Liver (tissue), 9 donors: ENCODE measurements around the gene SLCO4A1. TPM values are rescaled to one million over a fixed set of nuclear protein-coding genes. Genes with fewer than 3 reads are reported as not detected.

ENCODE experiments used
- DNase-seq: peaks from one replicate; pipeline ENCODE4 v3.0.0-alpha.2; 2017; ENCODE audit warnings: low spot score
- H3K27ac ChIP-seq, 2 donors: one replicate each; pipeline ENCODE4 v1.7.0; 2013; ENCODE audit warnings: inconsistent platforms in 2 of 2, low read length in 2 of 2, control low read depth in 1 of 2, low read depth in 1 of 2, mild to moderate bottlenecking in 1 of 2
- H3K27me3 ChIP-seq, 4 donors: one replicate each; pipeline versions ENCODE4 v1.6.1 to v1.7.0; 2013; ENCODE audit warnings: low read length in 3 of 4, inconsistent platforms in 1 of 4, mild to moderate bottlenecking in 1 of 4, moderate library complexity in 1 of 4; ENCODE audit not compliant: control insufficient read depth in 4 of 4, insufficient read depth in 4 of 4
- H3K36me3 ChIP-seq, 4 donors: one replicate each; pipeline versions ENCODE4 v1.6.1 to v1.7.0; 2013; ENCODE audit warnings: low read length in 3 of 4, mild to moderate bottlenecking in 3 of 4, low read depth in 1 of 4, moderate library complexity in 1 of 4; ENCODE audit not compliant: control insufficient read depth in 4 of 4, insufficient read depth in 3 of 4
- H3K4me1 ChIP-seq, 4 donors: one replicate each; pipeline versions ENCODE4 v1.6.1 to v1.7.0; 2013; ENCODE audit warnings: low read length in 3 of 4, mild to moderate bottlenecking in 3 of 4, moderate library complexity in 1 of 4; ENCODE audit not compliant: control insufficient read depth in 4 of 4, insufficient read depth in 4 of 4
- H3K4me3 ChIP-seq, 3 donors: one replicate each; pipeline versions ENCODE4 v1.6.1 to v1.7.0; 2013; ENCODE audit warnings: low read length in 3 of 3, control low read depth in 1 of 3, low read depth in 1 of 3, mild to moderate bottlenecking in 1 of 3
- H3K9ac ChIP-seq, 2 donors: one replicate each; pipeline ENCODE4 v1.7.0; 2013; ENCODE audit warnings: low read length in 2 of 2, mild to moderate bottlenecking in 2 of 2, moderate library complexity in 2 of 2, control low read depth in 1 of 2, low read depth in 1 of 2
- H3K9me3 ChIP-seq, 4 donors: one replicate each; pipeline versions ENCODE4 v1.6.1 to v1.7.0; 2013; ENCODE audit warnings: low read length in 3 of 4; ENCODE audit not compliant: control insufficient read depth in 4 of 4
- ATF3 ChIP-seq: IDR thresholded peaks from 2 replicates; pipeline ENCODE4 v1.6.1; 2016; ENCODE audit warnings: antibody characterized with exemption
- CTCF ChIP-seq: fragments of 150-350 bp; IDR thresholded peaks from 2 replicates; pipeline ENCODE4 v1.5.1; 2017; ENCODE audit warnings: improper control_type of control experiment, low read depth, low read length; ENCODE audit not compliant: missing input control
- EGR1 ChIP-seq, 2 donors: IDR thresholded peaks; 2 replicates each; pipeline ENCODE4 v1.6.1; 2016 to 2018; ENCODE audit warnings: antibody characterized with exemption in 2 of 2, low read depth in 2 of 2
- GABPA ChIP-seq, 2 donors: IDR thresholded peaks in 1 of 2; conservative IDR thresholded peaks in 1 of 2; 2 replicates each; pipeline ENCODE4 v1.6.1; 2016; ENCODE audit warnings: antibody characterized with exemption in 2 of 2, mild to moderate bottlenecking in 1 of 2, moderate library complexity in 1 of 2
- HNF4A ChIP-seq, 2 donors: conservative IDR thresholded peaks; 2 replicates each; pipeline ENCODE4 v1.6.1; 2016; ENCODE audit warnings: antibody characterized with exemption in 2 of 2, mild to moderate bottlenecking in 2 of 2
- HNF4G ChIP-seq: IDR thresholded peaks from 2 replicates; pipeline ENCODE4 v1.6.1; 2016; ENCODE audit warnings: antibody characterized with exemption
- JUND ChIP-seq, 2 donors: IDR thresholded peaks; 2 replicates each; pipeline ENCODE4 v1.6.1; 2016; ENCODE audit warnings: antibody characterized with exemption in 2 of 2
- RAD21 ChIP-seq, 2 donors: IDR thresholded peaks; 2 replicates each; pipeline ENCODE4 v1.6.1; 2016; ENCODE audit warnings: antibody characterized with exemption in 2 of 2, mild to moderate bottlenecking in 2 of 2
- REST ChIP-seq: IDR thresholded peaks from 2 replicates; pipeline ENCODE4 v1.6.1; 2016; ENCODE audit warnings: antibody characterized with exemption, mild to moderate bottlenecking
- SP1 ChIP-seq: IDR thresholded peaks from 2 replicates; pipeline ENCODE4 v1.6.1; 2018; ENCODE audit warnings: antibody characterized with exemption, mild to moderate bottlenecking
- WGBS: extraction: QIAGEN DNeasy Blood & Tissue Kit; methylation state at CpG from one replicate; pipeline ENCODE4 v1.1.7; 2013; 5-methylcytosine and 5-hydroxymethylcytosine counted together
- polyA plus RNA-seq, 2 donors: library from polyadenylated mRNA; stranded (reverse) in 1 of 2; unstranded in 1 of 2; fragments of 200-250 nt in 1 of 2; fragments of >200 nt in 1 of 2; fragmentation: Nextera tagmentation in 1 of 2; extraction: Ambion mirVana in 1 of 2; gene quantifications; one replicate each; pipeline versions ENCODE4 v1.2.1 to v1.2.3, GENCODE V29; 2013 to 2015
- total RNA-seq, 2 donors: library from RNA; depleted of rRNA; stranded (reverse); fragments of >200 nt; gene quantifications; one replicate each; pipeline ENCODE4 v1.2.3, GENCODE V29; 2014
- TF ChIP-seq, protein P1 (sequence below): IDR thresholded peaks from 2 replicates; pipeline ENCODE4 v1.6.1; 2016; ENCODE audit warnings: antibody characterized with exemption
- donor health status: healthy.
- donor health status: healthy.
- donor health status: healthy.
- donor health status: healthy.
- donor health status: healthy.

Gene SLCO4A1
- total and polyA plus RNA-seq, 4 donors = 1.3 to 4.3 (median 2.6) TPM

GRCh38 chr20:62705627-62706026 lies 63.3 kb downstream of the SLCO4A1 start:
- H3K4me3 ChIP-seq = no peak overlapping the region
- WGBS = 82% methylated on average over 16 of the region's 16 CpGs
- H3K4me1 ChIP-seq = peaks cover 0 to 3% (median 1%) of the 10 kb centered on the region in 4 donors
- H3K27ac ChIP-seq = no peak overlapping the region
- no peaks in the 10 kb centered on the region for H3K9me3 ChIP-seq
- H3K36me3 ChIP-seq = no peaks in the 10 kb centered on the region
- peaks cover 0 to 8% (median 3%) of the 10 kb centered on the region in 4 donors for H3K27me3 ChIP-seq
- no peak for TF ChIP-seq RAD21 (IDR thresholded peaks at IDR 0.05)
- no peak for TF ChIP-seq ATF3
- TF ChIP-seq EGR1 (IDR thresholded peaks at IDR 0.05; ENCODE audit: low read depth in 2 of 2) = no peak
- no peak overlapping the region for H3K9ac ChIP-seq
- no peak for DNase-seq

- TF ChIP-seq HNF4A (conservative IDR thresholded peaks at IDR 0.05) = no peak
- no peak for TF ChIP-seq EGR1 (IDR thresholded peaks at IDR 0.05; ENCODE audit: low read depth in 2 of 2)
- no peak for TF ChIP-seq REST
- no peak for TF ChIP-seq GABPA (IDR thresholded peaks at IDR 0.05 in 1 of 2, conservative IDR thresholded peaks at IDR 0.05 in 1 of 2)
- no peak for TF ChIP-seq SP1
- TF ChIP-seq RAD21 (IDR thresholded peaks at IDR 0.05) = no peak
- TF ChIP-seq, protein P1, sequence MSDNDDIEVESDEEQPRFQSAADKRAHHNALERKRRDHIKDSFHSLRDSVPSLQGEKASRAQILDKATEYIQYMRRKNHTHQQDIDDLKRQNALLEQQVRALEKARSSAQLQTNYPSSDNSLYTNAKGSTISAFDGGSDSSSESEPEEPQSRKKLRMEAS = no peak
- no peak for TF ChIP-seq HNF4G
- no peak for TF ChIP-seq ATF3
- no peak for TF ChIP-seq CTCF
- peaks cover 0 to 3% (median 1%) of the 10 kb centered on the region in 4 donors for H3K4me1 ChIP-seq
- H3K36me3 ChIP-seq = no peaks in the 10 kb centered on the region
- no peaks in the 10 kb centered on the region for H3K9me3 ChIP-seq
- DNase-seq = no peak
- H3K27ac ChIP-seq = no peak overlapping the region
- no peak overlapping the region for H3K9ac ChIP-seq
- no peak overlapping the region for H3K4me3 ChIP-seq
- peaks cover 0 to 8% (median 4%) of the 10 kb centered on the region in 4 donors for H3K27me3 ChIP-seq
- 80% methylated on average over 12 of the region's 12 CpGs for WGBS
Measured at GRCh38 chr20:62706344-62706743, 64.0 kb downstream of the SLCO4A1 start.

GRCh38 chr20:62706857-62707256 lies 64.6 kb downstream of the SLCO4A1 start:
- peaks cover 0 to 3% (median 1%) of the 10 kb centered on the region in 4 donors for H3K4me1 ChIP-seq
- no peaks in the 10 kb centered on the region for H3K9me3 ChIP-seq
- no peak for DNase-seq
- TF ChIP-seq REST (no peak), JUND (IDR thresholded peaks at IDR 0.05) (no peak), HNF4A (conservative IDR thresholded peaks at IDR 0.05) (no peak)
- H3K36me3 ChIP-seq = no peaks in the 10 kb centered on the region
- WGBS = 73% methylated on average over 12 of the region's 12 CpGs
- H3K27me3 ChIP-seq = peaks cover 0 to 8% (median 4%) of the 10 kb centered on the region in 4 donors
- no peak overlapping the region for H3K9ac ChIP-seq
- H3K27ac ChIP-seq = no peak overlapping the region
- no peak overlapping the region for H3K4me3 ChIP-seq
